HepG2 (cell line): ENCODE measurements around the gene SOBP. TPM values are rescaled to one million over a fixed set of nuclear protein-coding genes. Genes with fewer than 3 reads are reported as not detected.

Experiments
- ARID5B ChIP-seq: IDR thresholded peaks from 2 replicates; pipeline ENCODE4 v1.4.0; 2020; ENCODE audit warnings: mild to moderate bottlenecking, missing genetic modification reagents
- DNMT1 ChIP-seq: sonication (generic); formaldehyde crosslinking; IDR thresholded peaks from 2 replicates; pipeline ENCODE4 v1.5.1; 2020; ENCODE audit warnings: mild to moderate bottlenecking, missing genetic modification reagents
- DRAP1 ChIP-seq: IDR thresholded peaks from 2 replicates; pipeline ENCODE4 v1.6.1; 2016; ENCODE audit warnings: missing genetic modification reagents, missing compliant biosample characterization
- ERF ChIP-seq: IDR thresholded peaks from 2 replicates; pipeline ENCODE4 v1.6.1; 2018; ENCODE audit warnings: missing biosample characterization, missing genetic modification reagents
- FOSL1 ChIP-seq: sonication (generic); formaldehyde crosslinking; IDR thresholded peaks from 2 replicates; pipeline ENCODE4 v1.9.0; 2021; ENCODE audit warnings: missing genetic modification reagents, borderline replicate concordance
- GFI1 ChIP-seq: sonication (generic); formaldehyde crosslinking; IDR thresholded peaks from 2 replicates; pipeline ENCODE4 v1.5.0; 2020; ENCODE audit warnings: missing genetic modification reagents, mild to moderate bottlenecking, borderline replicate concordance
- MED13 ChIP-seq: sonication (generic); formaldehyde crosslinking; IDR thresholded peaks from 2 replicates; pipeline ENCODE4 v1.5.0; 2020; ENCODE audit warnings: missing genetic modification reagents
- MTA3 ChIP-seq: sonication (generic); formaldehyde crosslinking; IDR thresholded peaks from 2 replicates; pipeline ENCODE4 v1.4.0; 2020; ENCODE audit warnings: missing genetic modification reagents
- SNAI1 ChIP-seq: sonication (generic); formaldehyde crosslinking; IDR thresholded peaks from 2 replicates; pipeline ENCODE4 v1.5.0; 2020; ENCODE audit warnings: mild to moderate bottlenecking, missing genetic modification reagents, borderline replicate concordance
- SOX6 ChIP-seq, 2 experiments: fragments of 450-650 bp in 1 of 2; sonication (generic) in 1 of 2; formaldehyde crosslinking in 1 of 2; IDR thresholded peaks; 2 replicates each; pipeline versions ENCODE4 v1.4.0 to v1.6.1; 2017 to 2020; ENCODE audit warnings: antibody characterized with exemption in 1 of 2, mild to moderate bottlenecking in 1 of 2, missing genetic modification reagents in 1 of 2
- TIGD3 ChIP-seq: sonication (generic); formaldehyde crosslinking; IDR thresholded peaks from 2 replicates; pipeline ENCODE4 v1.5.1; 2020; ENCODE audit warnings: mild to moderate bottlenecking, missing genetic modification reagents, borderline replicate concordance
- TRAFD1 ChIP-seq: sonication (generic); formaldehyde crosslinking; IDR thresholded peaks from 2 replicates; pipeline ENCODE4 v1.5.1; 2020; ENCODE audit warnings: missing genetic modification reagents, mild to moderate bottlenecking, borderline replicate concordance
- ZBTB14 ChIP-seq: sonication (generic); formaldehyde crosslinking; IDR thresholded peaks from 2 replicates; pipeline ENCODE4 v1.4.0; 2020; ENCODE audit warnings: missing genetic modification reagents
- ZNF333 ChIP-seq: sonication (generic); formaldehyde crosslinking; IDR thresholded peaks from 2 replicates; pipeline ENCODE4 v1.4.0; 2020; ENCODE audit warnings: mild to moderate bottlenecking, missing genetic modification reagents, borderline replicate concordance
- ZNF770 ChIP-seq: sonication (generic); formaldehyde crosslinking; IDR thresholded peaks from 2 replicates; pipeline ENCODE4 v1.5.0; 2020; ENCODE audit warnings: mild to moderate bottlenecking, missing genetic modification reagents
- polyA plus RNA-seq, 8 experiments: library from polyadenylated mRNA; depleted of rRNA in 3 of 8; stranded (reverse) in 7 of 8; unstranded in 1 of 8; fragments of >200 nt; fragmentation: Illumina TruSeq in 4 of 8; extraction: Trizol in 4 of 8; gene quantifications; 2 replicates each; pipeline versions ENCODE4 v1.2.1 to v1.2.3, GENCODE V29; 2011 to 2016; ENCODE audit warnings: low read depth in 4 of 8, missing spikeins in 1 of 8, mixed read lengths in 1 of 8; ENCODE audit not compliant: insufficient read depth in 1 of 8
- total RNA-seq, 5 experiments: library from RNA; depleted of rRNA; stranded (reverse); fragments of >200 nt; fragmentation: Illumina TruSeq; extraction: Trizol; gene quantifications; 2 replicates each; pipeline ENCODE4 v1.2.3, GENCODE V29; 2016; ENCODE audit warnings: low read depth in 1 of 5

Gene SOBP
- total and polyA plus RNA-seq, 2 of the 13 experiments (the other 11 are each of a cell fraction or from before 2014, with no cell fraction given): 1.5 to 6.9 TPM

- TF ChIP-seq ARID5B (CRISPR knock-in tag): peak; percentile 87
- no peak for TF ChIP-seq SNAI1 (CRISPR knock-in tag)
- peak; percentile 68 for TF ChIP-seq DRAP1 (CRISPR knock-in tag)
- no peak for TF ChIP-seq FOSL1 (CRISPR knock-in tag)
- TF ChIP-seq ZNF770 (CRISPR knock-in tag): no peak
- TF ChIP-seq TIGD3 (CRISPR knock-in tag): no peak
- peak; percentile 67; the same call in 1 of the 2 replicates for TF ChIP-seq ERF
- 0 out of 2 replicates have a peak, but pooled peaks have one; percentile 54 for TF ChIP-seq MED13 (CRISPR knock-in tag)
- peak; percentile 99 for TF ChIP-seq GFI1
- no peak for TF ChIP-seq SOX6 (IDR thresholded peaks at IDR 0.05)
- TF ChIP-seq SOX6 (CRISPR knock-in tag; IDR thresholded peaks at IDR 0.05): peak; percentile 88
- no peak for TF ChIP-seq DNMT1 (CRISPR knock-in tag)
- no peak for TF ChIP-seq MTA3 (CRISPR knock-in tag)
- TF ChIP-seq ZNF333 (CRISPR knock-in tag): no peak
- TF ChIP-seq ZBTB14 (CRISPR knock-in tag): no peak
- TF ChIP-seq TRAFD1 (CRISPR knock-in tag): no peak
Measured at GRCh38 chr6:107493158-107494057, 3.5 kb downstream of the SOBP start (continued).
